Caco-2 (cell line): ENCODE results near the gene DLD. TPM values are rescaled to one million over a fixed set of nuclear protein-coding genes. Genes with fewer than 3 reads are reported as not detected.

Experiments used
- BruUV-seq: library from RNA; stranded (reverse); fragments of 400-500 nt; replicated peaks from 2 replicates; lab custom pipeline; 2021; lab: Mats Ljungman, UMichigan
- CTCF ChIA-PET: fragments of 300-600 bp; sonication (Branson Sonifier 250); formaldehyde crosslinking; loops from one replicate; lab custom pipeline; 2022; ENCODE audit warnings: antibody characterized with exemption; lab: Charles Lee
- POLR2A ChIA-PET: fragments of 300-600 bp; sonication (Branson Sonifier 250); formaldehyde crosslinking; loops from one replicate; lab custom pipeline; 2022; ENCODE audit warnings: antibody characterized with exemption; lab: Charles Lee
- DNase-seq, 2 experiments: peaks; one replicate each; pipeline versions ENCODE4 v3.0.0 to v3.0.0-alpha.2; 2020 to 2022
- H3K27me3 ChIP-seq: replicated peaks from 2 replicates; pipeline ENCODE4 v1.6.0; 2011; ENCODE audit warnings: low read length; ENCODE audit not compliant: control insufficient read depth, insufficient read depth
- H3K36me3 ChIP-seq: 2 replicates; pipeline ENCODE4 v1.5.1; 2011; ENCODE audit warnings: low read length; ENCODE audit not compliant: control insufficient read depth, insufficient read depth
- H3K4me1 ChIP-seq: fragments of 250-450 bp; sonication (Bioruptor Pico); 2 replicates; pipeline ENCODE4 v1.5.1; 2020; ENCODE audit warnings: mild to moderate bottlenecking
- H3K4me3 ChIP-seq: 2 replicates; pipeline ENCODE4 v1.5.1; 2011; ENCODE audit warnings: low read depth, mild to moderate bottlenecking, control low read depth, low read length
- H3K9me3 ChIP-seq: fragments of 250-450 bp; sonication (Bioruptor Pico); 2 replicates; pipeline ENCODE4 v1.5.1; 2020; ENCODE audit warnings: mild to moderate bottlenecking, moderate library complexity
- H3K27ac Mint-ChIP-seq: one replicate; pipeline ENCODE4 v1.8.0; 2022; ENCODE audit warnings: mixed read lengths; ENCODE audit not compliant: unreplicated experiment
- H3K27me3 Mint-ChIP-seq: one replicate; pipeline ENCODE4 v1.8.0; 2022; ENCODE audit warnings: mixed read lengths; ENCODE audit not compliant: insufficient read depth, unreplicated experiment
- H3K36me3 Mint-ChIP-seq: one replicate; pipeline ENCODE4 v1.8.0; 2022; ENCODE audit warnings: mild to moderate bottlenecking, mixed read lengths; ENCODE audit not compliant: insufficient read depth, unreplicated experiment
- H3K4me1 Mint-ChIP-seq: one replicate; pipeline ENCODE4 v1.8.0; 2022; ENCODE audit warnings: low read depth, mixed read lengths; ENCODE audit not compliant: unreplicated experiment
- H3K4me3 Mint-ChIP-seq: one replicate; pipeline ENCODE4 v1.8.0; 2022; ENCODE audit warnings: mild to moderate bottlenecking, moderate library complexity, mixed read lengths; ENCODE audit not compliant: unreplicated experiment
- H3K9me3 Mint-ChIP-seq: one replicate; pipeline ENCODE4 v1.8.0; 2022; ENCODE audit warnings: mixed read lengths; ENCODE audit not compliant: unreplicated experiment
- intact Hi-C: fragments of 100-400 bp; cut with micrococcal nuclease; formaldehyde crosslinking; loops from one replicate; pipeline ENCODE4 v1.10.0; 2022; ENCODE audit not compliant: unreplicated experiment
- total RNA-seq: library from RNA; stranded (reverse); gene quantifications from 2 replicates; pipeline ENCODE4 v1.2.3, GENCODE V29; 2022
- TF ChIP-seq, protein P1 (sequence below), 2 experiments: fragments of 200-600 bp in 1 of 2; IDR thresholded peaks; 1 replicate in 1 of 2; 2 replicates in 1 of 2; pipeline versions ENCODE4 v1.5.1 to v1.8.0; 2011 to 2022; ENCODE audit warnings: antibody characterized with exemption in 1 of 2, control low read depth in 1 of 2, inconsistent platforms in 1 of 2, low read depth in 1 of 2, low read length in 1 of 2, mild to moderate bottlenecking in 1 of 2, moderate library complexity in 1 of 2; ENCODE audit not compliant: insufficient read depth in 1 of 2, severe bottlenecking in 1 of 2, unreplicated experiment in 1 of 2

Gene DLD
- total RNA-seq, 1 experiment from 2014 or later = 141 TPM

- Histone ChIP-seq H3K36me3 (peaks cover 5% of the 10 kb centered on the region; the same call in 1 of the 2 replicates), H3K4me1 (peaks cover 3% of the 10 kb centered on the region; the same call in 1 of the 2 replicates), H3K9me3 (no peaks in the 10 kb centered on the region), H3K4me3 (no peak overlapping the region), H3K27me3 (no peaks in the 10 kb centered on the region)
- Mint-ChIP-seq H3K9me3 (no peaks in the 10 kb centered on the region), H3K27me3 (no peaks in the 10 kb centered on the region), H3K4me1 (peaks cover 16% of the 10 kb centered on the region), H3K27ac (peak overlapping the region; percentile 47), H3K4me3 (no peak overlapping the region), H3K36me3 (peaks cover 97% of the 10 kb centered on the region)
- no peak for DNase-seq
- ChIA-PET CTCF (no interaction called here), POLR2A (no interaction called here)
- intact Hi-C loops = no loop called here
- BruUV-seq = no TSS peak
- TF ChIP-seq, protein P1, sequence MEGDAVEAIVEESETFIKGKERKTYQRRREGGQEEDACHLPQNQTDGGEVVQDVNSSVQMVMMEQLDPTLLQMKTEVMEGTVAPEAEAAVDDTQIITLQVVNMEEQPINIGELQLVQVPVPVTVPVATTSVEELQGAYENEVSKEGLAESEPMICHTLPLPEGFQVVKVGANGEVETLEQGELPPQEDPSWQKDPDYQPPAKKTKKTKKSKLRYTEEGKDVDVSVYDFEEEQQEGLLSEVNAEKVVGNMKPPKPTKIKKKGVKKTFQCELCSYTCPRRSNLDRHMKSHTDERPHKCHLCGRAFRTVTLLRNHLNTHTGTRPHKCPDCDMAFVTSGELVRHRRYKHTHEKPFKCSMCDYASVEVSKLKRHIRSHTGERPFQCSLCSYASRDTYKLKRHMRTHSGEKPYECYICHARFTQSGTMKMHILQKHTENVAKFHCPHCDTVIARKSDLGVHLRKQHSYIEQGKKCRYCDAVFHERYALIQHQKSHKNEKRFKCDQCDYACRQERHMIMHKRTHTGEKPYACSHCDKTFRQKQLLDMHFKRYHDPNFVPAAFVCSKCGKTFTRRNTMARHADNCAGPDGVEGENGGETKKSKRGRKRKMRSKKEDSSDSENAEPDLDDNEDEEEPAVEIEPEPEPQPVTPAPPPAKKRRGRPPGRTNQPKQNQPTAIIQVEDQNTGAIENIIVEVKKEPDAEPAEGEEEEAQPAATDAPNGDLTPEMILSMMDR (IDR thresholded peaks at IDR 0.05; ENCODE audit: insufficient read depth in 1 of 2, low read depth in 1 of 2, low read length in 1 of 2, severe bottlenecking in 1 of 2, unreplicated experiment in 1 of 2) = no peak
Measured at GRCh38 chr7:107934991-107935770, 44.2 kb downstream of the DLD start.

GRCh38 chr7:107936312-107936711 is 45.3 kb downstream of the DLD start:
- Mint-ChIP-seq H3K27ac (no peak overlapping the region), H3K27me3 (no peaks in the 10 kb centered on the region), H3K36me3 (peaks cover 99% of the 10 kb centered on the region), H3K4me1 (peaks cover 22% of the 10 kb centered on the region), H3K4me3 (no peak overlapping the region), H3K9me3 (no peaks in the 10 kb centered on the region)
- ChIA-PET POLR2A (no interaction called here), CTCF (no interaction called here)
- Histone ChIP-seq H3K4me3 (no peak overlapping the region), H3K27me3 (no peaks in the 10 kb centered on the region), H3K9me3 (no peaks in the 10 kb centered on the region), H3K36me3 (peaks cover 6% of the 10 kb centered on the region; the same call in 1 of the 2 replicates), H3K4me1 (peaks cover 3% of the 10 kb centered on the region; the same call in 1 of the 2 replicates)
- TF ChIP-seq, protein P1 (IDR thresholded peaks at IDR 0.05; ENCODE audit: insufficient read depth in 1 of 2, low read depth in 1 of 2, low read length in 1 of 2, severe bottlenecking in 1 of 2, unreplicated experiment in 1 of 2) = no peak
- intact Hi-C loops = no loop called here
- BruUV-seq = no TSS peak
- DNase-seq = no peak

GRCh38 chr7:107937531-107937930 is 46.5 kb downstream of the DLD start:
- no peaks in the 10 kb centered on the region for H3K9me3 Mint-ChIP-seq
- Histone ChIP-seq H3K4me1 (peaks cover 3% of the 10 kb centered on the region; the same call in 1 of the 2 replicates), H3K9me3 (no peaks in the 10 kb centered on the region), H3K36me3 (peaks cover 6% of the 10 kb centered on the region; the same call in 1 of the 2 replicates), H3K27me3 (no peaks in the 10 kb centered on the region), H3K4me3 (no peak overlapping the region)
- H3K27ac Mint-ChIP-seq = no peak overlapping the region
- TF ChIP-seq, protein P1 (IDR thresholded peaks at IDR 0.05; ENCODE audit: insufficient read depth in 1 of 2, low read depth in 1 of 2, low read length in 1 of 2, severe bottlenecking in 1 of 2, unreplicated experiment in 1 of 2) = no peak
- DNase-seq = no peak
- no peak overlapping the region for H3K4me3 Mint-ChIP-seq
- H3K27me3 Mint-ChIP-seq = no peaks in the 10 kb centered on the region
- POLR2A ChIA-PET = no interaction called here
- intact Hi-C loops = no loop called here
- BruUV-seq = no TSS peak
- CTCF ChIA-PET = no interaction called here
- H3K4me1 Mint-ChIP-seq = peaks cover 22% of the 10 kb centered on the region
- peaks cover 99% of the 10 kb centered on the region for H3K36me3 Mint-ChIP-seq
